Activated CD4-positive, alpha-beta T cell treated with anti-CD3 and anti-CD28 coated beads, Interleukin-2, amount 50 U/mL, for 24 hours (primary cell): ENCODE measurements around the gene METAP1D.
A peak's percentile ranks its signal among the peaks of the same experiment; 100 is the strongest.
"Not testable (repeated sequence)": the region's sequence is repeated elsewhere in the genome, so short reads cannot be mapped to it uniquely, and the experiment has no call there.

Experiments used
- DNase-seq, 2 donors: peaks; one replicate each; pipeline ENCODE4 v3.0.0-alpha.2; 2020; ENCODE audit warnings: low read depth in 1 of 2, low spot score in 1 of 2

The METAP1D gene

GRCh38 chr2:172100935-172101820 lies 101.4 kb downstream of the METAP1D start:
- no peak for DNase-seq

- no peak for DNase-seq
Observed at GRCh38 chr2:172101821-172102390, 102.2 kb downstream of the METAP1D start.

GRCh38 chr2:172102391-172103359 lies 102.9 kb downstream of the METAP1D start, which contains the start of gene DLX2:
Gene DLX2 (minus strand): TSS chr2:172102900. CDS start chr2:172102538, 362 bp downstream.
- DNase-seq = peak in 1 of 2 donors; percentile 58

- DNase-seq = peak in 1 of 2 donors; percentile 49
Observed at GRCh38 chr2:172103471-172104272, 103.9 kb downstream of the METAP1D start.

GRCh38 chr2:172105471-172106107 lies 105.8 kb downstream of the METAP1D start:
- DNase-seq = no peak

GRCh38 chr2:172106108-172106961 lies 106.6 kb downstream of the METAP1D start:
- no peak for DNase-seq

GRCh38 chr2:172107690-172108586 lies 108.2 kb downstream of the METAP1D start:
- no peak for DNase-seq

- no peak for DNase-seq
Observed at GRCh38 chr2:172108587-172108930, 108.8 kb downstream of the METAP1D start.

- no peak for DNase-seq
Observed at GRCh38 chr2:172109256-172109987, 109.7 kb downstream of the METAP1D start.

GRCh38 chr2:172109988-172110811 lies 110.4 kb downstream of the METAP1D start:
- no peak for DNase-seq

GRCh38 chr2:172113617-172114016 lies 113.9 kb downstream of the METAP1D start:
- DNase-seq = no peak

GRCh38 chr2:172114176-172114575 lies 114.4 kb downstream of the METAP1D start:
- DNase-seq = not testable (repeated sequence)

- no peak for DNase-seq
Observed at GRCh38 chr2:172114579-172114978, 114.8 kb downstream of the METAP1D start.

GRCh38 chr2:172116107-172116506 lies 116.4 kb downstream of the METAP1D start:
- DNase-seq = no peak

GRCh38 chr2:172119089-172119488 lies 119.3 kb downstream of the METAP1D start:
- no peak for DNase-seq

GRCh38 chr2:172120118-172120517 lies 120.4 kb downstream of the METAP1D start:
- no peak for DNase-seq

GRCh38 chr2:172128484-172128883 lies 128.7 kb downstream of the METAP1D start:
- no peak for DNase-seq
